NCI-H82 treated with DMSO at 0.1 percent for 48 hours (cell line): ENCODE results near the gene GNB5.

Experiments used
- DNase-seq: peaks from one replicate; lab custom pipeline; 2025; ENCODE audit not compliant: unreplicated experiment; lab: John Stamatoyannopoulos, UW

Gene GNB5

GRCh38 chr15:52071570-52071969 lies 119.6 kb downstream of the GNB5 start:
- no peak for DNase-seq

DNA sequence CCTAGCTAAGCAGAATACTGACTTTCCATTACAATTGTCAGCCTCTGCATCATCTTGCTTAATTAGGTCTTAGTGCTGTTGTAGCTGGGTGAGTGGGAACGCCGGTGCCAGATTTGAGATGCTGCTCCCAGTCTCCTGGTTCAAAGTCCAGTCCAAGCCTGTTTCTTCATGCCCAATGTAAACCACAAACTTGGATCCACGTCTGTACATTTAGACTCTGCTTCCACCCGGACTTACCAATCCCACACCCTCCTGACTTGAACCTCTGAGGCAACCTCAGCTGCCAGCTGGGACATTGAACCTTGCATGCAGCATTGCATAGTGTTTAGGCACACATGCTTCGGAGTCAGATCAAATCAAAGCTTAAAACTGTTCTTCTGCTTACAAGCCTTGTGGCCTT lies 121.6 kb downstream of the GNB5 start:
- no peak for DNase-seq

GRCh38 chr15:52068004-52068615 lies 123.1 kb downstream of the GNB5 start:
- DNase-seq, result peak; percentile 47

DNA sequence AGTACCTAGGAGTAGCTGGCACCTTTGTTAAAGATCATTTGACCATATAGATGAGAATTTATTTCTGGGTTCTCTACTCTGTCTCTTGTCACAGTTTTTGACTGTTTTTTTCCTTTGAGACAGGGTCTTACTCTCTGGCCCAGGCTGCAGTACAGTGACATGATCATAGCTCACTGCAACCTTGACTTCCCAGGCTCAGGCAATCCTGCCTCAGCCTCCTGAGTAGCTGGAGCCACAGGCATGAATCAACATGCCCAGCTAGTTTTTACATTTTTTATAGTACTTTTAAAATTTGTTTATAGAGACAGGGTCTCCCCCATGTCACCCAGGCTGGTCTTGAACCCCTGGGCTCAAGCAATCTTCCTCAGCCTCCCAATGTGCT lies 123.7 kb downstream of the GNB5 start:
- no peak for DNase-seq

- no peak for DNase-seq
Measured at GRCh38 chr15:52066842-52067544, 124.2 kb downstream of the GNB5 start.
